Measurements from ENCODE around the gene ANK2. TPM values are rescaled to one million over a fixed set of nuclear protein-coding genes. Genes with fewer than 3 reads are reported as not detected.

ANK2 gene
- total RNA-seq, 4 donors from 2014 or later: 25.9 to 64.4 (median 55.4) TPM

DNA sequence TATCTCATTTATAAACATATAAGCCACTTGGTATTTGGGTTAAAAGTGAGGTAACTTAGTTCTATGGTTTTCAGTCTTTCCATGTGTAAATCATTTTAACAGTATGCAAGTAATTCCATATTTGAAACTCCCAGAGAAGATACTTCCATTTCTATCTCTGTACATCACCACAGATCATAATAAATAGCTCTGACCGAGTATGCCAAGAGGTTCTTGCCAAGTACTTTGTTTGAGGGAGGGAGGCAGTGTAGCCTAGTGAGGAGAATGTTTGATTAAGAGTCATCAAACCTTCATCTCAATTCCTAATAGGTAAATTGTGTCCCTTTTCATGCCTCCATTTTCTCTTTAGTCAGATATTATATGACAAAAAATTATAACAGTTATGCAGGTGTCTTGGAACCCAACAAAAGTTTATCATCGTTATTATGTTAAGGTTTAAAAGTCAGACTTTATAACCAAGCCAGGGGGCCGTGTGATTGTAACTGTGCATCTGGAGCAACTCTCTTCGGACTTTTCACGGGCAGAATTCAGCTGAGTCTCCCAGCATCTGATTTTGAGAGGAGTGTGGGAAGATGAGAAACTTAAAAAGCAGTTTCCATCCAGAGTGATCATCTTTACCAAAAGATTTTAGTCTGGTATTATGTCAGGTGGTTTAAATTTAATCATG, 123.8 kb downstream of the ANK2 start:
- Histone ChIP-seq H3K9me3 (no peaks in the 10 kb centered on the region), H3K4me3 (replicated peaks in 1 of 3) (no peak overlapping the region), H3K4me1 (peaks cover 19 to 23% of the 10 kb centered on the region in 2 donors), H3K27ac (no peak overlapping the region), H3K27me3 (no peaks in the 10 kb centered on the region), H3K36me3 (no peaks in the 10 kb centered on the region)
- no peak for DNase-seq
- 75 to 78% methylated on average over 5 of the region's 5 CpGs for WGBS, 2 donors
- intact Hi-C loops (cut with DNase I): no loop called here
- no peak for TF ChIP-seq POLR2A (IDR thresholded peaks at IDR 0.05)

DNA sequence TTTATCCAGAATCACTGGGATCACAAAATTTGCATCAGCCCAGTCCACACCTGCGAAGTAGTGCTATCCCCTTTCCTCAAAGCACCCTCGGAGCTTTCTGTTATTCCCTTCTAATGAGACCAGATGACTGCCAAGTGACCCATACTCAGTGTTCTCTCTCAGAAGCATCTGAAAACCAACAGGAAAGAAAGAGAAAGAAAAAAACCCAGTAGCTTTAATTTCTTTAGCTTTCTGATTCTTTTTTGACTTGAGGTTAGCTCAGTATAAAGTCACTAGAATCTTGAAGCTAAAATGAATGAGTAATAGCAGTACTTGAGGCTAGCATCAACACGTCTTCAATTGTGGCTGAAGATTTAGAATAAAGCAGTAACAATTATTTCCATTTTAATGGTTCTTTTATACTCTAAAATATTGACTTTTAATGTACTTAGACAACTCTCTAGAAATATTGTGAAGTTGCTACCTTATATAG, 124.4 kb downstream of the ANK2 start:
- no peak for DNase-seq
- Histone ChIP-seq H3K36me3 (no peaks in the 10 kb centered on the region), H3K9me3 (no peaks in the 10 kb centered on the region), H3K4me1 (peaks cover 18 to 19% of the 10 kb centered on the region in 2 donors), H3K4me3 (replicated peaks in 1 of 3) (no peak overlapping the region), H3K27ac (no peak overlapping the region), H3K27me3 (no peaks in the 10 kb centered on the region)
- intact Hi-C loops (cut with DNase I): no loop called here
- 81 to 85% methylated on average over 3 of the region's 3 CpGs for WGBS, 2 donors
- TF ChIP-seq POLR2A (IDR thresholded peaks at IDR 0.05): no peak
- TF ChIP-seq, protein P1, sequence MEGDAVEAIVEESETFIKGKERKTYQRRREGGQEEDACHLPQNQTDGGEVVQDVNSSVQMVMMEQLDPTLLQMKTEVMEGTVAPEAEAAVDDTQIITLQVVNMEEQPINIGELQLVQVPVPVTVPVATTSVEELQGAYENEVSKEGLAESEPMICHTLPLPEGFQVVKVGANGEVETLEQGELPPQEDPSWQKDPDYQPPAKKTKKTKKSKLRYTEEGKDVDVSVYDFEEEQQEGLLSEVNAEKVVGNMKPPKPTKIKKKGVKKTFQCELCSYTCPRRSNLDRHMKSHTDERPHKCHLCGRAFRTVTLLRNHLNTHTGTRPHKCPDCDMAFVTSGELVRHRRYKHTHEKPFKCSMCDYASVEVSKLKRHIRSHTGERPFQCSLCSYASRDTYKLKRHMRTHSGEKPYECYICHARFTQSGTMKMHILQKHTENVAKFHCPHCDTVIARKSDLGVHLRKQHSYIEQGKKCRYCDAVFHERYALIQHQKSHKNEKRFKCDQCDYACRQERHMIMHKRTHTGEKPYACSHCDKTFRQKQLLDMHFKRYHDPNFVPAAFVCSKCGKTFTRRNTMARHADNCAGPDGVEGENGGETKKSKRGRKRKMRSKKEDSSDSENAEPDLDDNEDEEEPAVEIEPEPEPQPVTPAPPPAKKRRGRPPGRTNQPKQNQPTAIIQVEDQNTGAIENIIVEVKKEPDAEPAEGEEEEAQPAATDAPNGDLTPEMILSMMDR (IDR thresholded peaks at IDR 0.05): no peak

DNA sequence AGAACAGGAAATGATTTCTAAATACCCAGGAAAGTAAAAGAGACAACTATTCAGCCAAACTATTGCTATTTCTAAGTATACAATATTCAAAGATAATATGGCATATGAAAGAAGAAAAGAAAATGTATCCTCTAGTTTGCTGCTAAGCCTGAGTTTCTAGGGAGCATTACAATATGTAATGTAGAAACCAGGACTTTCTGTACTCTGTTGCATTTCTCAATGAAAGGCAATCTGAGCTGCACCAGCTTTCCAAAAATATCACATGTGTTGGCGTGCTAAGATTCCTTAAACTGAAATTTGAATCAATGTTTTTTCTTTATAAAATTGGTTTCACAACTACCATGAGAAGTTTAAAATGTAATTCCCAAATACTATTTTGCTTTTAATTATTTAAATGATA, 129.6 kb downstream of the ANK2 start:
- Histone ChIP-seq H3K4me1 (peaks cover 0 to 6% of the 10 kb centered on the region in 2 donors), H3K36me3 (no peaks in the 10 kb centered on the region), H3K4me3 (replicated peaks in 1 of 3) (no peak overlapping the region), H3K9me3 (no peaks in the 10 kb centered on the region), H3K27me3 (no peaks in the 10 kb centered on the region), H3K27ac (no peak overlapping the region)
- TF ChIP-seq, protein P1 (IDR thresholded peaks at IDR 0.05): no peak
- TF ChIP-seq POLR2A (IDR thresholded peaks at IDR 0.05): no peak
- WGBS, 2 donors: 75 to 88% methylated on average over 1 of the region's 1 CpG
- intact Hi-C loops (cut with DNase I): no loop called here
- no peak for DNase-seq

DNA sequence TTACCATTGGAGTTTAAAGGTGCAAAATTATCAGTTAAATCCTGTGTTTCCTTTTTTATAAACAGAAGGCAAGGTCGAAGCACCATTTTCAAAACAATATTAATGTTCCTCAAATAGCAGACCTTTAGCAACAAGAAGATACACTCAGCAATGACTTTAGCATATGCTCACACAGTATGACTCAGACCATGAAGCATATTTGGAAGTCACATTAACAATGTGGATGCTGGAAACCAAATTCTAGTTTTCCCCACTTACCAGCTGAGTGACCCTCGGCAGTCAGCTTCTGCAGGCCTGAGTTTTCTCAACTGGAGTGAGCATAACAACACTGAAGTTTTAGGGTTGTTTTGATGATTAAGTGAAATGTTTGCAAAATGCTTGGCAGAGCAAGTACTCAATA, 130.5 kb downstream of the ANK2 start:
- WGBS, 2 donors: 77 to 80% methylated on average over 2 of the region's 2 CpGs
- Histone ChIP-seq H3K36me3 (no peaks in the 10 kb centered on the region), H3K4me3 (replicated peaks in 1 of 3) (no peak overlapping the region), H3K9me3 (no peaks in the 10 kb centered on the region), H3K4me1 (peaks cover 0 to 6% of the 10 kb centered on the region in 2 donors), H3K27ac (no peak overlapping the region), H3K27me3 (no peaks in the 10 kb centered on the region)
- intact Hi-C loops (cut with DNase I): no loop called here
- no peak for DNase-seq
- TF ChIP-seq POLR2A (IDR thresholded peaks at IDR 0.05): no peak
- TF ChIP-seq, protein P1 (IDR thresholded peaks at IDR 0.05): no peak

DNA sequence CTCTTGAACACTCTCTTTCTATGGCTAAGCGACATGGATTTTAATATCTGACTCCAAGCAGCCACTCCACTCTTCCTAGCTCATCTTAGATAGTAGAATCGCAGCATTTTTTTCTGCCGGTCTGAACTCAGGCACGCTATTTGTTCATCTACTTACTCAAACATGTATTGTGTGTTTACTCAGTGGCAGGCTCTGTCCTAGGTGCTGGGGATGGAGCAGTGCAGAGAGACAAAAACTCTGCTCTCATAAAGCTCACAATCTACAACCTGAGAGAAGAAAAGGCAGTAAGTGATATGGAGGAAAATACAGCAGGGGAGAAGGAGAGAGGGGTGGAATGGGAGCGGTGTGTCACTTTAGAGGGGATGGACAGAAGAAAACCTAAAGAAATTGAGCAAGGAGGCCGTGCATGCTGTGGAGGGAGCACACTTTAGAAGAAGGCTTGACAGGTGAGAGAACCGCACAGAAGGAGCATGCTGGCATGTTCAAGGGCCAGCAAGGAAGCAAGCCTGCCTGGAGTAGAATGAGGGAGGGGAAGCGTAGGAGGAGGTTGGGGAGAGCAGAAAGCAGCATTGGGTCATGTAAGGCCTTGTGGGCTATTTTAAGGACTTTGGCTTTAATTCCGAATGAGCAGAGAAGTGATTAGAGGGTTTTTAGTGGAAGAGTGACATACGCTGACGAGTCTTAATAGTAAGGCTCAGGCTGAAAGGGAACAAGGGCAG, 132.0 kb downstream of the ANK2 start:
- H3K4me1 ChIP-seq: peaks cover 0 to 6% of the 10 kb centered on the region in 2 donors
- no peaks in the 10 kb centered on the region for H3K27me3 ChIP-seq
- 64 to 65% methylated on average over 11 of the region's 11 CpGs for WGBS, 2 donors
- no peaks in the 10 kb centered on the region for H3K9me3 ChIP-seq
- no peaks in the 10 kb centered on the region for H3K36me3 ChIP-seq
- DNase-seq: no peak
- H3K4me3 ChIP-seq (replicated peaks in 1 of 3): no peak overlapping the region
- TF ChIP-seq, protein P1 (IDR thresholded peaks at IDR 0.05): no peak
- no peak for TF ChIP-seq POLR2A (IDR thresholded peaks at IDR 0.05)
- intact Hi-C loops (cut with DNase I): no loop called here
- H3K27ac ChIP-seq: no peak overlapping the region

All from thyroid gland (tissue), 4 donors.